WERI-Rb-1 (cell line): ENCODE measurements around the gene HOXA7.

Source experiments
- DNase-seq: peaks from one replicate; pipeline ENCODE4 v3.0.0-alpha.2; 2020
- H3K27ac ChIP-seq: fragments of 250-450 bp; sonication (Bioruptor Pico); 2 replicates; pipeline ENCODE4 v1.5.1; 2020; ENCODE audit warnings: mild to moderate bottlenecking, moderate library complexity
- H3K27me3 ChIP-seq: fragments of 250-450 bp; sonication (Bioruptor Pico); 2 replicates; pipeline ENCODE4 v1.5.1; 2021; ENCODE audit warnings: mild to moderate bottlenecking, low read depth, moderate library complexity; ENCODE audit not compliant: insufficient read depth, severe bottlenecking
- H3K36me3 ChIP-seq: fragments of 250-450 bp; sonication (Bioruptor Pico); 2 replicates; pipeline ENCODE4 v1.5.1; 2020; ENCODE audit warnings: mild to moderate bottlenecking, moderate library complexity
- H3K4me3 ChIP-seq: 2 replicates; pipeline ENCODE4 v1.5.1; 2011; ENCODE audit warnings: low read depth, mild to moderate bottlenecking, control low read depth, low read length
- H3K9me3 ChIP-seq: fragments of 250-450 bp; sonication (Bioruptor Pico); 2 replicates; pipeline ENCODE4 v1.5.1; 2021; ENCODE audit warnings: mild to moderate bottlenecking, moderate library complexity; ENCODE audit not compliant: severe bottlenecking
- TF ChIP-seq, protein P1 (sequence below): IDR thresholded peaks from 2 replicates; pipeline ENCODE4 v1.5.1; 2011; ENCODE audit warnings: low read depth, mild to moderate bottlenecking, control low read depth, inconsistent platforms, low read length

The HOXA7 gene

DNA sequence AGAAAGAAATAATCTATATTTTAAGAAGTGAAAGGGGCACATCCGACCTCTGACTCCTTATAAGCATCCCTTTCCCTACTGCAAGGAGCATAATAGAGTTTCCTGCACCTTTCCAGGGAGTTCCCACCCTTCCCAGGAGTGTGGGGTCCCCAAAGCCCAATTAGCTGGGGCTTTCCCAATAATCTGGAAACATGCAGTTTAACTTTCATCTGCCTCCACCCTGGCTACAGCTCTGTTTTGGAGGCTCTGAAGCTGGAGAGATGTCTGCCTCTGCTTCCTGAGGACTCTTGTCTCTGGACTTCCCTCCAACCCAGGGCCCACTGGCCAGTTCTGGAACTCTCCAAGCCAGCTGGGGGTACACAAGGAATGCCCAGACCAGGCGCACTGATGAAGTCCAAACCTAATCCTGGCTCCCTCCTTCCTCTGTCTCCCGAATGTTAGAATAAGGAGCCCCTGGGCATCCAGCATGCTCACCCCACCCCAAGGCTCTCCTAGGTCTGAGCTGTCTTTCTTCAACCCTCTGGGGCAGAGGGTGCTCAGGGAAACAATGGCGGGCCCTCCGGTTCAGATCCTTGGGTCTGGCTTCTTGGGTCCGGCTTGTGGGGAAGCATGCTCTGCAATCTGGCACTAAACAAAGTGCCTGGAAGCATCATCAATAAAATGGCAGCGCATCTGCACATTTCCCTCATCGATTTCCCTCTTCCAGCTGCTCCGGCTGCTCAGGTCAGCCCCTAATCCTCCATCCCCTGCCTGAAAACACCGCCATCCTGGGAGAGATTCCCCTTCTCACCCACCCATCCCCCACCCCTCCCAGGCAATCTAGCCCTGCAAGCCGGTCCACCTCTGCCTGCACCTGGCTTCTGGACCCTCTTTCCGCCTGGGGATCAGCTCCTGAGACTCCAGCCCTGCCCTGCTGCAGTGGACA, 39.3 kb downstream of the HOXA7 start:
- H3K4me3 ChIP-seq: no peak overlapping the region
- H3K27ac ChIP-seq: no peak overlapping the region
- no peak for DNase-seq
- no peaks in the 10 kb centered on the region for H3K9me3 ChIP-seq
- H3K27me3 ChIP-seq: peaks cover 66% of the 10 kb centered on the region
- H3K36me3 ChIP-seq: no peaks in the 10 kb centered on the region
- TF ChIP-seq, protein P1, sequence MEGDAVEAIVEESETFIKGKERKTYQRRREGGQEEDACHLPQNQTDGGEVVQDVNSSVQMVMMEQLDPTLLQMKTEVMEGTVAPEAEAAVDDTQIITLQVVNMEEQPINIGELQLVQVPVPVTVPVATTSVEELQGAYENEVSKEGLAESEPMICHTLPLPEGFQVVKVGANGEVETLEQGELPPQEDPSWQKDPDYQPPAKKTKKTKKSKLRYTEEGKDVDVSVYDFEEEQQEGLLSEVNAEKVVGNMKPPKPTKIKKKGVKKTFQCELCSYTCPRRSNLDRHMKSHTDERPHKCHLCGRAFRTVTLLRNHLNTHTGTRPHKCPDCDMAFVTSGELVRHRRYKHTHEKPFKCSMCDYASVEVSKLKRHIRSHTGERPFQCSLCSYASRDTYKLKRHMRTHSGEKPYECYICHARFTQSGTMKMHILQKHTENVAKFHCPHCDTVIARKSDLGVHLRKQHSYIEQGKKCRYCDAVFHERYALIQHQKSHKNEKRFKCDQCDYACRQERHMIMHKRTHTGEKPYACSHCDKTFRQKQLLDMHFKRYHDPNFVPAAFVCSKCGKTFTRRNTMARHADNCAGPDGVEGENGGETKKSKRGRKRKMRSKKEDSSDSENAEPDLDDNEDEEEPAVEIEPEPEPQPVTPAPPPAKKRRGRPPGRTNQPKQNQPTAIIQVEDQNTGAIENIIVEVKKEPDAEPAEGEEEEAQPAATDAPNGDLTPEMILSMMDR: no peak

DNA sequence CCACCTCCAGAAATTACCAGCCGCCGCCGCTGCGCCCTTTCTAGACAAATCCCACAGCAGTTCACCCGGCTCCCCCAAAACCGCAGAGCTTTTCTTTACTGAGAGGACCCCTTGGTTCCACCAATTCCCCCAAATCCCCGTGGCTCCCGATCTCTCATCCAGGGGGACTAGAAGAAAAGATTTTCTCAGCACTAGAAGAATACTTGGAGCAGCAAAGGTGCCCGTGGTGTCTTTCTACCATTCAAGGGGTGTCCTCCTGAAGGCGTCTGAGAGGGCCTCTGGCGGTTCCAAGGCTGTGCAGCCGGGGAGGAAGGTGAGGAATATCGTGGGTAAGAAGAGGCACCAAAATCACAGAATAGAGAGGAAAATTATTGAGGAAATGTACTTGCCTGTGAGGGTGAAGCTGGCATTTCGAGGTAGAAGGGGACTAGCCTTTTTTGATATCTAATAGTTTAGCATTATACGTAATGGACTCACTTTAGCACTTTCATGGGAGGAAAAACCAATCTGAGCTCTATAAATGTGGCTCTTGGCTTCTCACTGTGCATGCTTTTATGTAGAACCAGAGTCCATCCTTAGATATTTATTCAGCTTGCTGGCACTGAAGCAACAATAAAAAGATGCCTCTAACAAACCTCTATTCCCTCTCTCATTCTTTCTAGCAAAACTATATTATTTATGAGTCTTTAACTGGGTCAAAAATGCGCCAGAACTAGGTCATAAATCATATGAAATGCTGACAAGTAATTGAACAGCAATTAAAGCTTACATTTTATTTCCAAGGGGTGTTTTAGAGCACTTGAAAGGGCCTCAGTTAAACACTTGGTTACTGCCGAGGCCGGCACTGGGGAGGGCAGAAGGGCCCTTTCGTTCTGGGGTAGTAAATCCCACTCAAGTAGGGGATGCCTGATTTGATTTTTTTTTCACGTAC, 40.2 kb downstream of the HOXA7 start:
- H3K27me3 ChIP-seq: peaks cover 64% of the 10 kb centered on the region
- H3K36me3 ChIP-seq: no peaks in the 10 kb centered on the region
- no peaks in the 10 kb centered on the region for H3K9me3 ChIP-seq
- H3K4me3 ChIP-seq: no peak overlapping the region
- no peak for DNase-seq
- no peak overlapping the region for H3K27ac ChIP-seq
- TF ChIP-seq, protein P1: no peak

- Histone ChIP-seq H3K9me3 (no peaks in the 10 kb centered on the region), H3K36me3 (no peaks in the 10 kb centered on the region), H3K4me3 (no peak overlapping the region), H3K27me3 (peaks cover 63% of the 10 kb centered on the region), H3K27ac (no peak overlapping the region)
- DNase-seq: no peak
- TF ChIP-seq, protein P1: no peak
These were observed 41.1 kb downstream of the HOXA7 start for GRCh38 chr7:27115221-27116026.

DNA sequence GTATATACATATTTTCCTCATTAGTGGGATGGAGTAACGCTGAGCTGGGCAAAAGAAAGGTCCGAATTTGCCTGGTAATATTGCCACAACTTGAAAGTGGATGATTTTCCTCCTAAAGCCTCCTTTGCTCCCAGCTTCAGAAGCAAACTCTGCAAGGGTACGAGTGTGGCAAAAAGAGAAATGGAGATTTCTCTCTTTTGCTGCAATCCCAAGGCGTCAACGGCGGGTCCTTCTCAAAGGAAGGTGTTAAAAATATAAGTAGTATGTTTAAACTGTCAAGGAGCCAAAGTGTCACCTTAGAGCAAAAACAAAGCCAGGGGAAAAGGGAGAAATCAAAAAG, 41.6 kb downstream of the HOXA7 start:
- Histone ChIP-seq H3K27me3 (peaks cover 66% of the 10 kb centered on the region), H3K27ac (no peak overlapping the region), H3K9me3 (no peaks in the 10 kb centered on the region), H3K4me3 (no peak overlapping the region), H3K36me3 (no peaks in the 10 kb centered on the region)
- TF ChIP-seq, protein P1: no peak
- DNase-seq: no peak

- Histone ChIP-seq H3K9me3 (no peaks in the 10 kb centered on the region), H3K27ac (no peak overlapping the region), H3K4me3 (peak overlapping the region; percentile 53), H3K36me3 (no peaks in the 10 kb centered on the region), H3K27me3 (peaks cover 72% of the 10 kb centered on the region)
- TF ChIP-seq, protein P1: no peak
- DNase-seq: peak; percentile 55
These were observed 42.3 kb downstream of the HOXA7 start for GRCh38 chr7:27113991-27114769.
